IPS DF 19.7 (cell line): Measurements from ENCODE around the gene TPBG.
A peak's percentile ranks its signal among the peaks of the same experiment; 100 is the strongest.

Experiments used
- DNase-seq: peaks from one replicate; pipeline ENCODE4 v3.0.0-alpha.2; 2013; ENCODE audit warnings: low read depth, low spot score

Gene TPBG, protein sequence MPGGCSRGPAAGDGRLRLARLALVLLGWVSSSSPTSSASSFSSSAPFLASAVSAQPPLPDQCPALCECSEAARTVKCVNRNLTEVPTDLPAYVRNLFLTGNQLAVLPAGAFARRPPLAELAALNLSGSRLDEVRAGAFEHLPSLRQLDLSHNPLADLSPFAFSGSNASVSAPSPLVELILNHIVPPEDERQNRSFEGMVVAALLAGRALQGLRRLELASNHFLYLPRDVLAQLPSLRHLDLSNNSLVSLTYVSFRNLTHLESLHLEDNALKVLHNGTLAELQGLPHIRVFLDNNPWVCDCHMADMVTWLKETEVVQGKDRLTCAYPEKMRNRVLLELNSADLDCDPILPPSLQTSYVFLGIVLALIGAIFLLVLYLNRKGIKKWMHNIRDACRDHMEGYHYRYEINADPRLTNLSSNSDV

DNA sequence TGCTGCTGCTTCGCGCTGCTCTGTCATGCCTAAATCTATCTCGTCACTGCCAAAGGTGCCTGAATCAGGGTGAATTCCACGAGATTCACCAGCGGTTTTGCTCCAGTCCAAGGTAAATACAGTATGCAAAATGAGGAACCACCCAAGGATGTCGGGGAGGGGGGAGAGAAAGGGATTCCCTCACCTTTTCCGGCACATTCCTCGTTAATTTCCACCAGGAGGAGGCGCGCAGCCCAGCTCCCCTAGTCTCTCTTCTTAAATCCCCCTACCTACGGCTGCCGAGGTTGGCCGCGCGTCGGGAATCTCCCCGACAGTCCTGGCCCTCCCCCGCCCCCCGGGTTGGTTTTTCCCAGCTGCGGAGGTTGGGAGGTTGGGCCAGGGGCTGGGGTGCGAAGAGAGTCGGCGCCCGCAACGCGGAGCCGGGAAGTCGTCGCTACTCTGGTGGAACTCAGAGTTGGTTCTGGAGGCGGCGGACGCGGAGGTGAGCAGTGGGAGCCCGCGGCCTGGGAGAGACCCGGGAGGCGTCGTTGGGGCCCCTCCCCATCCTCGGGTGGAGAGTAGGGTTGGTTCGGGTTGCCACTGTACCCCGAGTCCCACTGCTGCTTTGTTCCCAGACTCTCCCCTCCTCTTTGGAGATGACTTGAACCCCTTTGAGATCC, at the start of gene TPBG:
TSS of gene TPBG (plus strand) at position 390 of the 659 bp plus-strand sequence. CDS start 1,145 bp downstream, outside the sequence.
- peak; percentile 75 for DNase-seq

DNA sequence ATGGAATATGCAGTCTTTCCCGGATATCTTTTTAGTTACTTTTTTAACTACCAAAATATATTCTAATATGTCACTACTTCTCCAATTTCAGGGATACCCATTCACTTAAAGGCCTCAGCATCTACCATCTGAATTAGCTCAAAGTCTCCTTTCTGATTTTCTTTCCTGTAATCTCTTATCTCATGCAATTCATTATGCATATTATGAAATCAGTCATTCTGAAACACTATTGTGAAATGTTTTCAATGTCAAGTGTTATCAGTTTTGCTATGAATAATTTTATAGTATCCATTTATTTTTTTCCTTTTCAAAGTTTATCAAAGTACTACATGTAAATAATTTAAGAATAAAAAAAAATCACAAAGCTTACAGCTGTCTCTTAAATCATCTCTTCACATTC, 41.2 kb upstream of the TPBG start:
- DNase-seq: no peak

DNA sequence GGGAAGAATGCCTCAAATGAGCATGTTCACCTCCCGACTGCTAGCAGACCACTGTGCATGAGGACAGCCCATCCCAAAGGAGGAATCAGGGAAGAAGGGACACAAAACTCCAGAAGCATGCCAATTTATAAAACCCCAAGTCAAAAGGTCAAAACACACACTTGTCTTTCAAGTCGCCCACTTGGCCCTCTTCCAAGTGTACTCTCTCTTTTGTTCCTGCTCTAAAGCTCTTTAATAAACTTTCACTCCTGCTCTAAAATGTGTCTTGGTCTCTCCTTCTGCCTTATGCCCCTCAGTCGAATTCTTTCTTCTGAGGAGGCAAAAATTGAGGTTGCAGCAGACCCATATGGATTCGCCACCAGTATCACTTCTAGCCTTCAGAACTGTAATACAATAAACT, 33.9 kb upstream of the TPBG start:
- DNase-seq: no peak

DNA sequence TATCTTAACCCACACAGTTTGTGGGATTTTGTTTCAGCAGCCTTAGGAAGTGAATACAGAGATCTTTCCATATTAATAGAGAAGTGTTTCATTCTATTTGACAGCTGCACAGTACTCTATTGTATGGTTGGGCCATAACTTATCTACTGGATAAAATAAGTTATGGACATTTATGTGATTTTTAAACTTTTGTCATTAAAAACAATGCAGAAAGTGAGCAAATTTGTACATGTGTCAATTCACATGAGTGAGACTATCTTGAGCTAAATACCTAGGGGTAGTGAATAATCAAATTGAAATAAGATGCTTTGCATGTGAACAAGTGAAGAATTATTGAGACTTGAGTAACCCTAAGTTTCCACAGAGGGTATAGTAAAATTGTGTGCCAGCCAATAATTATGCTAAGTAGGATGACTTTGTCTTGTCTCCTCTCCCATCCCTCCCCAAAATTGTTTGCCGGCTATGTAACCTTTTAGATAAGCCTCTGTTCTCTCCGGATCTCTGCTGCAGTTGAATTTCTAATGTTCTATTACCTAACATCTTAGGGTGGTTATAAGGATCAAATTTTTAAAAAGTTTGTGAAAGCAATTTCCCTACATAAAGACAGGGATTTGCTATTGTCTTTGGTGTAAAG, 33.3 kb upstream of the TPBG start:
- no peak for DNase-seq

DNA sequence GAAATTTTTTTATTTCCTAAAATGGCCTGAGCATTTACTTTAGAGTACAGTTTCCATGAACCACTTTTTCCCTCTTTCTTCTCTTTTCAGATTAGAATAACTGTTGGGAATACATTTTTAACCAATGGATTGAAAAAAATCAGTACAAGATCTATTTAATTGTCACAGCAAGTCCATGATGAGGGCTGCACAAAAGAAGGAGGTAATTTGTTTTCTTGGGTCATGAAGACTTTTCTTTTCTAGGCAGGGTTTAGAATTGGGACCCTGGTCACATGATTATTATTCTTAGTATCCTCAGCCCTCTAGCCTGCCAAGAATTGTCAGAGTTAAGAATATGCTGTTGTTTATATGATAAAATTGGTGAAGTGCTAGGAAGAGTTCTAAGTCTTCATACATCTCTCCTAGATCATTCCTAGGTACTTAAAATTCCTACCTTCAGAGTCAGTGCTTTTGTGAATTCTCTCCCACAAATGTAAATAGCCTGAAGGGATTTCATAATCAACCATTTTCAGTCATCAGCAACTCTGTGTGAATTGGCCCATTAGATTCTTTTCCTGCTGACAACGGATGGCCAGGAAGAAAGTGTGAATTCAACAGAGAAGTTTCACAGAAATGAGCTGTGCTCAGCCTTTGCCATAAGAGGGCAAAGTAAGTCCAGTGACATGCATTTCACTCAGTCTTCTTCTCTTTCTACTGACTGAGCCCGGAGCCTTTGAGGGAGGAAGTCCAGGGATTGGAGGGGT, 32.4 kb upstream of the TPBG start:
- no peak for DNase-seq

DNA sequence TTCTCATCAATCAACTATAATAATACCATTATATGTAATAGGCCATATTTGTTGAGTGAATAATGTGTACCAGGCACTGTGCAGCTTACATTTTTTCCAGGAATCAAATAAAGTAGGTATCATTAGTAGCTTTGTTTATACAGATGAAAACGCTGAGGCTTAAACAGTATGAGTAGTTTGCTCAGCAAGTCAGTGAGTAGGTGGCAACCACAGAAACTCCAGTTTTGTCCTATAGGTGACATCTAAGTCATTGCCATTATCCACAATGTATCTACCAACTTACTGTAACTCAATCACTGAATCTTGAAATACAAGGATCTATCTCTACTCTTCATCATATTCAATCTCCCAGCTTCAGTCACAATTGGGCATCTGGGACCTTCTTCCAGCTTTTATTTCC, 29.8 kb upstream of the TPBG start:
- DNase-seq: no peak

DNA sequence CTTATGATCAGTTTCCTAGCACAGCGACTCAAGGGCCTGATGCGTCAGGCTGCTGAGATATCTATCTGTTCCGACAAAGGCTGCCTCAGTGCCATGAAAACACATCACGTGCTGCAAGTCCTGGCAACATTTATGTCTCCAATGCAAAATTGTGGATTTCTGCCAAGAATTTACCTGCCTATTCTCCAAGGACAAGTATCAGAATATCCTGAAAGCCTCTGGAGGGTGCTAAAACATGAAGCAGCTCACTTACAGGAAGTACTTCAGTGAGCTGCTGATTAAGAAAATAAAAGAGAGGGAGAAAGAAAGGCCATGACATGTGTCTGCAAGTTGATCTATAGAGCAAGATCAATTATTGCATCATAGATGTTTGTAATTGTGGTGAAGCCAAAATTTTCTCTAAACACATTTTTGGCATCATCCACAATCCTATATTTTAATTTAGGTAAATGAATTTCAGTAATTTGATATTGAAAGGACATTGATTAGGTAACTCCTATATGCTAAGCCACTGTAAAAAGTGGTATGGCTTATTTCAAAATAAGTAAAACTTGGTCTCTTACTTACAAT, 25.8 kb upstream of the TPBG start:
- no peak for DNase-seq

DNA sequence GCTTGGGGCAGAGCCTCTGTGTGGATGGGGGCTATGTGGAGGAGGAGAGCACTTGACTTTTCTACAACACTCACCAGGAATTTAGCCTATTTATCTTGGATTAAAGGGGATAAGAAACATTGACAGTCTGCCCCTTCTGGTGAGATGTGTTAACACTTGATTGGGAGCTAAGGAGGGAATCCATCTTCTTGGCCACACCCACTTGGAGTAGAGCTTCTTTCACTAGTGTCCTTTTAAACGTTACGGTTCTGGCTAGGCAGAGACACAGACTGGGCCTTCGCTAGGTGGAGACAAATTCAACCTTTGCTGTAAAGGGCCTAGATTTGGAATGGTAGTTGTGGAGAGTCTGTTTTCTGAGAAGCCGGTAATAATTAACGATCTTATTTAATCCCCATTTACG, 15.5 kb upstream of the TPBG start:
- peak; percentile 56 for DNase-seq

DNA sequence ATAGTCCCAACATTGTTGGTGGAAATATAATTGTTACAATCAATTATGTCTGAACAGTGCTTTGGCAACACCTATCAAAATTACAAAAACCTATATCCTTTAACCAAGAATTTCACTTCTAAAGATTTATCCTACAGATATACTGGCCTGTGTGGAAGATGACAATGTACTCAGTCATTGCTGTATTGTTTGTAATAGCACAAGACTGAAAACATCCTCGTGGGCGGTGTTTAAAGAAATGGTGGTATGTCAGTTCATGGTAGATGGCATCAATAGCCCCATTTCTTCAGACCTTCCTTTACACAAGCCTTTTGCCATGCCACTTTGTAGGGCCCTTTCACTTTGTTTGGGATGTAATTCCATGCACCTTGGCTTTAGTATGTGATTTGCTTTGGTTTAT, 9.8 kb upstream of the TPBG start:
- no peak for DNase-seq

DNA sequence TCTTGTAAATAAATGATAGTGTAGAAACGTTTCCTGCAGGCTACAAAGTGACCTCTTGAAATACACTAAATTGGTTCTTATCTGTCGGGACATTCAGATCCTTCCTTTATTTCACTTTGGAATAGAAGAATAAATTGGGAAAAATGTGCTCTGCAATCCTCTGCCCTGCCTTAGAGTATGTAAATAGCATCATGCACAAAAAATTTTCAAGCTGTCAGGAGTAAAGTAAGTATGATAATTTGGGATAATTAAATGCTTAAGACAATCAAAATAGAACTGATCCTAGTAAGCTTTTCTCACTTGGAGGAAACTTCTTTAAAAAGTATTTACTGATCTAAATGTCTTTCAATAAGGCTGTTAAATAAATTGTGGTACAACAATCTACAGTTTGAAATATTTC, 3.1 kb upstream of the TPBG start:
- no peak for DNase-seq

DNA sequence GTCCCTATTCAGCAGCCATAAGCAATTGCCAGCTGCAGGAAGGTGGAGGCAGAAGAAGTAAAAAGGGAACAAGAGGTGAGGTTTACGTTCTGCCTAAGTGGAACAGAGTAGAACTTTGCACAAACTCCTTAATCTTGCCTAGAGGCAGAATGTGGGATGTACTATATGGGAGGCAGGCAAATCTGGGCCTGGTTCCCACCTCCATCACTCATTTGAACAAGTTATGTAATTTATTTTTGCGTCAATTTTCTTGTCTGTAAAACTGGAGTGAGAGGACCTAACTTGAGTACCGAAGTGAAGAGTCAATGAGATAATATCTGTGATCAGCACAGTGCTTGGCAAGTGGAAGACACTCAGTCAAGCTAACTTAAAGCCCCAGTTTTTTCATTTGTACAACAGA, 2.0 kb upstream of the TPBG start:
- DNase-seq: no peak

DNA sequence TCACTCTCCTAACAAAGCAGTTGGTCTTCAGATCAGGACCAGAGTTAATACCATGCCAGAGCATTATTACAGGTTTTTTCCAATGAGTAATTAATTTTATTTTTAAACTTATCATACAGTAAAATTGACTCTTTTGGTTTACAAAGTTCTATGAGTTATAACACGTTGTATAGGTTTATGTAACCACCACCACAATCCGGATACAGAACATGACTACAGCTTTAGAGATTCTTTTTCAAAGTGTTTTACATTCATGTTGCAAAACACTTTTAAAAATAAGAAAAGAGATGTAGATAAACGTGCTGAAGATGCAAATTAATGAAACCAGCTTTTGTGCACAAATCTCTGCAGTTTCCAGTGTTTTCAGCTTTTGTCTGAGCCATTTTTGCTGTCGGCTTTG, 1.5 kb upstream of the TPBG start:
- DNase-seq: no peak

DNA sequence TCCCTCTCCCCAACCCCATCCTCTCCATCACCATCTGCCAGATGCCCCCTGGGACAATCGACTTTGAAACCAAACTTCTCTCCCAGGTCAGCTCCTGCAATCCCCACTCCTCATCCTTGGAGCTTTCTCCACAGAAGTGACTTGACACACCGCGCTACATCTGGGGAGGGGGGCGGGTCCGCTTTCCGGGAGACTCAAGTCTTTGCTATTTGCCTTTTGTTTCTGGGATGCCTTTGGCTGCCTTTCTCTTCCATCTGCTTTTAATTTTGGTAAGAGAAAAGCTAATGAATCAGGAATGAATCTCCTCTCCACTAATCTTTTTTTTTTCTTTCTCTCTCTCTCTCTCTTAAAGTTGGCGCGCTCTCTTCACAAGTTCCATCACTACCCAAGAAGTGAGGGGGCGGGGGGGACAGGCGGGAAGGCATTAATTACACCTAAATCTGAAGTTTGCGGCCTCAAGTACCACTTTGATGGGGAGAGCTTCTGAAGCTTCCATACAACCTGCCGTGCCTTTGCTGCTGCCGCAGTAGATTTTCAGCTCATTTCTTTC, 664 bp upstream of the TPBG start:
- no peak for DNase-seq

DNA sequence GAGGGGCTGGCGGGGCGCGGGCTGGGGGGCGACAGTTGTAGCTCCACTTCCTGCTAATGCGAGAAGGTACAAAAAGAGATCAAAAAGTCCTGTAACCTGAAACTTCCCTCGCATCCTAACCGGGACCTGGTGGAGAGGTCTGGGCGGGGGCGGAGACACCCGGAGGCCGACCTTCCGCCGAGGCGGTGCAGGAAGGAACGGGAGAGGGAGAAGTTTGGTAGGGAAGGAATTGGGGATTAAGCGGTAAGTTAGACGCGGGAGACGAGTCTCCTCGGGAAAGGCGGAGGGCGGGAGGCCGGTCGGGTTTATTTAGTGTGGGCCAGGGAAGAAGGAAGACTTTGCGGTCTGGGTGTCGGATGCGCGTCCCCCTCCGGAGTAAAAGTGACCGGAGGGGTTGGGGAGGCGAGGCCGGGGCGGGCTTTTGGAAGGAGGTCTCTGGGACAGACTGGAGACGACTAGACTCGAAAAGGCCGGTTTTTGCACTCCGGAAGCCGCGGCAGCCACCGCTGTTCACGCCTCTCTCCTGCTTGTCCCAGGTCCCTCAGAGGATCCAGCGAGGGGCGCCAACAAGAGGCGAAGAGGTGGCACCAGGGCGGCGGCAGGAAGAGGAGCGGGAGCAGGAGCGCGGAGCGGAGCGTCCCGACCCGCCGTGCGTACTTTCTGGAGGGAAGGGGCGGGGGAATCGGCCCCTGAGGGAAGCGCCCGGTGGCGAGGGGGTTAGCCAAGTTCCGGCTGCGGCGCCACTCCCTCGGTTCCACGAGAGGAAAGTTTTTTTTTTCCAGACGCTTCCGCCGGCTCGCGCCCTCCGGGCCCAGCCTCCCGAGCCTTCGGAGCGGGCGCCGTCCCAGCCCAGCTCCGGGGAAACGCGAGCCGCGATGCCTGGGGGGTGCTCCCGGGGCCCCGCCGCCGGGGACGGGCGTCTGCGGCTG, 734 bp downstream of the TPBG start:
- no peak for DNase-seq

DNA sequence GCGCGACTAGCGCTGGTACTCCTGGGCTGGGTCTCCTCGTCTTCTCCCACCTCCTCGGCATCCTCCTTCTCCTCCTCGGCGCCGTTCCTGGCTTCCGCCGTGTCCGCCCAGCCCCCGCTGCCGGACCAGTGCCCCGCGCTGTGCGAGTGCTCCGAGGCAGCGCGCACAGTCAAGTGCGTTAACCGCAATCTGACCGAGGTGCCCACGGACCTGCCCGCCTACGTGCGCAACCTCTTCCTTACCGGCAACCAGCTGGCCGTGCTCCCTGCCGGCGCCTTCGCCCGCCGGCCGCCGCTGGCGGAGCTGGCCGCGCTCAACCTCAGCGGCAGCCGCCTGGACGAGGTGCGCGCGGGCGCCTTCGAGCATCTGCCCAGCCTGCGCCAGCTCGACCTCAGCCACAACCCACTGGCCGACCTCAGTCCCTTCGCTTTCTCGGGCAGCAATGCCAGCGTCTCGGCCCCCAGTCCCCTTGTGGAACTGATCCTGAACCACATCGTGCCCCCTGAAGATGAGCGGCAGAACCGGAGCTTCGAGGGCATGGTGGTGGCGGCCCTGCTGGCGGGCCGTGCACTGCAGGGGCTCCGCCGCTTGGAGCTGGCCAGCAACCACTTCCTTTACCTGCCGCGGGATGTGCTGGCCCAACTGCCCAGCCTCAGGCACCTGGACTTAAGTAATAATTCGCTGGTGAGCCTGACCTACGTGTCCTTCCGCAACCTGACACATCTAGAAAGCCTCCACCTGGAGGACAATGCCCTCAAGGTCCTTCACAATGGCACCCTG, 1.6 kb downstream of the TPBG start:
- no peak for DNase-seq

DNA sequence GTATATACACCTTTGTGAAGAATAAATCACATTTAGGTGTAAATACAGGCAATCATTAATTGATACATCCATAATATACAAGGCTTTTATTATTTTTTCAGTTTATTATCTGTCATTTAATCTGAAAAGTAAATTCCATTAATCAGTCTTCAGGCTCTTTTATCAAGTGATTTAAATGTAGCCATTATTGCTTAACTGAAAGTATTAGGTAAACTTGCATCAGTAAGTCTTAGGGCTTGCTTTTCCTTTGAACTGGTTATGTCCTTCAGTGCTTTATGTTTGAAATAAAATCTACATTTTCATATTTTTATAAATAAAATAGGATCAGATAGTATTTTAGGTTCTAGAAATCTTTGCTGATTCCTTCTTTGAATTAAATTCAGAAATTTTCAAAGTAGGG, 4.1 kb downstream of the TPBG start:
- DNase-seq: no peak

DNA sequence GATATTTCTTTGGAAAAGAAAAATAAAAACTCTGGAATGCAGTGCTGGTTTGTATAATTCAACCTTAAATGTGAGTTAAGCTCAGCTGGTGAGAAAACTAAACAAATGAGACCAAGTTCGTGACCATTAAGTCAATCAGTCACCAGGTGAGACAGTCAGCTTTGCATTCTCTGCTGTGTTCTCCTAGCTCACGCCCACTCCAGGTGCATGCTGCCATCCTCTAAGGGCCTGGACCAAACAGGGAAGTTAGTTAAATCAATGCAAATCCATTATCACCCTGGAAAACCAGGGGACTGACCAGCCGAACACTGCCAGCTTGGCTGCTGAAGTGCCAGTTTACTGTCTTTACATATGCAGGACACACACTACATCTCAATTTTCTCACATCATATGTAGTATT, 7.2 kb downstream of the TPBG start:
- DNase-seq: no peak

DNA sequence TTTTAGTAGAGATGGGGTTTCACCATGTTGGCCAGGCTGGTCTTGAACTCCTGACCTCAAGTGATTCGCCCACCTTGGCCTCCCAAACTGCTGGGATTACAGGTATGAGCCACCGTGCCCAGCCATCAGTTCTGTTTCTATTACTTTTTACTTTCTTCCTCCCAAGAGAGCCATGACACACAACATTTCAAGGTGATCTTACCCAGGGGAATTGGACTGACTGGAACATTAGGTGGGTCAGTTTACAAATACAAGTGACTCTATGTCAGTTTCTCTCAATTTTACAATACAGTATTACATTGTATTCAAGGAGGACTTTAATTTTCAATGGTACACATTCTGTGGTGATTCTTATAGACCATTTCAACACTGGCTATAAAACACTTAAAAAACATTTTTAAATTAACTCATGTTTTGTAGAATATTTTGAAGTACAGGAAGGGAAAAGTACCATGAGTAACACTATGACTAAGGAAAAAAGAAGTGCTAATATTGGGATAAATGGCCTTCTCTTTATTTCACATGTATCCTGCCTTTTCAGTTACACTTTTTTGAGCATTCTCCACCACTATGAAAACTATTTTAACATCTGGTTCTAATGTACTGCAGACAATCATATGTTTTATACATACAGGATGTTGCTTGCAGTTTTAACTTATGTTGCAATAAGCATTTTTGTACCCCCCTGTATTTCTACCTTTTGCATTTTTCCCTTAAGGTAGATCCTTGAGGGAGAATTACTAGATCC, 8.4 kb downstream of the TPBG start:
- DNase-seq: no peak

DNA sequence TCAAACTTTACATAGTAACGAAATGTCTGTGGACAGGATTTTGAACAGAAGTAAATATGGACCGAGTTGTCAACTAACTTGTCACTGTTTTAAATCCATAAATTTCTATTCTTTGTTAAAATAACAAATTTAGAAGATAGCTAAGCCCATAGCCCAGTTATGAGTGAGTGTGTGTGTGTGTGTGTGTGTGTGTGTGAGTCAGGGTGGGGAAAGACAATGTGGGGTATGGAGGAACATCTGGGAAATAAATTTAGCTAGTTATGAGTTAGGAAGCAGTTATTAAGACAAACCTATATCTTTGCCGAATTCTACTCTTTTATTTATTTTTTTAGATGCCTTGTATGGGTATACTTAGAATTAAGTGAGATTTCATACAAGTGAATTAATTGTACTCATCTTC, 9.0 kb downstream of the TPBG start:
- no peak for DNase-seq
